HuH-7 (cell line): ENCODE results near the gene MGME1.

Experiments used
- DNase-seq: peaks from one replicate; pipeline ENCODE4 v3.0.0; 2011; ENCODE audit warnings: low spot score

The MGME1 gene

GRCh38 chr20:17968366-17969277 lies at the start of gene MGME1, which contains the start of gene SNX5:
MGME1 (plus strand) TSS chr20:17969018; CDS start chr20:17969860, 842 bp downstream.
SNX5 (minus strand) TSS chr20:17968794; CDS start chr20:17968425, 369 bp downstream.
- DNase-seq = peak; percentile 98

- no peak for DNase-seq
Measured at GRCh38 chr20:17919149-17919548, 49.7 kb upstream of the MGME1 start.

- no peak for DNase-seq
Measured at GRCh38 chr20:17921774-17922173, 47.0 kb upstream of the MGME1 start.

- DNase-seq = no peak
Measured at GRCh38 chr20:17925141-17925939, 43.5 kb upstream of the MGME1 start.

- DNase-seq = no peak
Measured at GRCh38 chr20:17925940-17926300, 42.9 kb upstream of the MGME1 start.

GRCh38 chr20:17928211-17928611 lies 40.6 kb upstream of the MGME1 start:
- DNase-seq = no peak

- no peak for DNase-seq
Measured at GRCh38 chr20:17928633-17929311, 40.0 kb upstream of the MGME1 start.

GRCh38 chr20:17931513-17931912 lies 37.3 kb upstream of the MGME1 start:
- DNase-seq = no peak

- no peak for DNase-seq
Measured at GRCh38 chr20:17932396-17932795, 36.4 kb upstream of the MGME1 start.

- no peak for DNase-seq
Measured at GRCh38 chr20:17933121-17933520, 35.7 kb upstream of the MGME1 start.

- no peak for DNase-seq
Measured at GRCh38 chr20:17933711-17934110, 35.1 kb upstream of the MGME1 start.

- DNase-seq = no peak
Measured at GRCh38 chr20:17934141-17934862, 34.5 kb upstream of the MGME1 start.

GRCh38 chr20:17935186-17935585 lies 33.6 kb upstream of the MGME1 start:
- DNase-seq = no peak

GRCh38 chr20:17935761-17936160 lies 33.1 kb upstream of the MGME1 start:
- no peak for DNase-seq

GRCh38 chr20:17936286-17936760 lies 32.5 kb upstream of the MGME1 start:
- DNase-seq = no peak

- DNase-seq = no peak
Measured at GRCh38 chr20:17936761-17937732, 31.8 kb upstream of the MGME1 start.

GRCh38 chr20:17938871-17939619 lies 29.8 kb upstream of the MGME1 start:
- peak; percentile 94 for DNase-seq

- DNase-seq = no peak
Measured at GRCh38 chr20:17939622-17940223, 29.1 kb upstream of the MGME1 start.
